ENCODE results near the gene WFIKKN1. TPM values are rescaled to one million over a fixed set of nuclear protein-coding genes. Genes with fewer than 3 reads are reported as not detected.
A peak's percentile ranks its signal among the peaks of the same experiment; 100 is the strongest.

Gene WFIKKN1
- total RNA-seq (2014; rRNA removed; shearing (Covaris generic); ENCODE audit: low replicate concordance) = 0.22 TPM in 1 of 2 replicates, not detected in the other

DNA sequence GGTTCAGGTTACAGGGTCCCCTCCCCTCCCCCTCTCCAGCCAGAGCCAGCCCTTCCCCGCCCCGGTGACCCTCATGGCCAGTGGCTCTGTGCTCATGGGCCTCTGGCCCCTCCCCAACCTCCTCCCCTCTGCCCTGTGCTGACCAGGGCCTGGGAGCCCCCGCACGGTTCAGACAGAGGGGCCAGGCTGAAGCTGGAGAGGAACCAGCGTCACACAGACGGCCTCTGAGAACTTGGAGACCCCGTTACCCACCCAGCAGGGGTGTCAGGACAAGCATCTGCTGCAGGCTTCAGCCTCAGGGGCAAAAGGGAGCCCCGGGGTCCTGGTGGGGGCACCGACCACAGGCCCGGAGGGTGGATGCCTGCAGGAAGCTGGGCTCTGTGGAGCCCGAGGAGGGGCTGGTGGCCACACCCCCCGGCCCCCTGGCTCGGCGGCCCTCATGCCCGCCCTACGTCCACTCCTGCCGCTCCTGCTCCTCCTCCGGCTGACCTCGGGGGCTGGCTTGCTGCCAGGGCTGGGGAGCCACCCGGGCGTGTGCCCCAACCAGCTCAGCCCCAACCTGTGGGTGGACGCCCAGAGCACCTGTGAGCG lies at the start of gene WFIKKN1:
Gene WFIKKN1, plus strand, starts transcription at position 171 of the 591 bp plus-strand sequence. Its CDS starts 269 bp downstream, at position 440.
- no peak for DNase-seq
- no peak within 1 kb of the TSS for H2AFZ ChIP-seq (ENCODE audit: low read length)
- H3K27me3 ChIP-seq (ENCODE audit: low read length) = no peaks in the 10 kb centered on the region
- no peaks in the 10 kb centered on the region for H3K9me2 ChIP-seq (replicated peaks; ENCODE audit: insufficient read depth, low read length)
- H3K36me3 ChIP-seq (ENCODE audit: insufficient read depth, low read length) = 0 out of 2 replicates have a peak, but pooled peaks cover 4% of the 10 kb centered on the region
- peaks cover 7% of the 10 kb centered on the region; the same call in 1 of the 2 replicates for H4K20me1 ChIP-seq (ENCODE audit: insufficient read depth, low read depth, low read length)
- H3K79me2 ChIP-seq (ENCODE audit: low read length) = peaks cover 19% of the 10 kb centered on the region
- no peak within 1 kb of the TSS for H3K4me2 ChIP-seq (ENCODE audit: low read depth, low read length, poor library complexity, severe bottlenecking)
- H3K9ac ChIP-seq (ENCODE audit: low read length) = no peak within 1 kb of the TSS
- H3K27ac ChIP-seq (ENCODE audit: low read length) = no peak within 1 kb of the TSS
- no peak within 1 kb of the TSS for H3K4me3 ChIP-seq (ENCODE audit: low read length)
- H3K9me3 ChIP-seq (ENCODE audit: low read length) = no peaks in the 10 kb centered on the region
- H3K4me1 ChIP-seq (ENCODE audit: low read length) = peaks cover 14% of the 10 kb centered on the region

- no peak overlapping the region for H2AFZ ChIP-seq (ENCODE audit: low read length)
Observed at GRCh38 chr16:582218-582613, 48.6 kb upstream of the WFIKKN1 start.

DNA sequence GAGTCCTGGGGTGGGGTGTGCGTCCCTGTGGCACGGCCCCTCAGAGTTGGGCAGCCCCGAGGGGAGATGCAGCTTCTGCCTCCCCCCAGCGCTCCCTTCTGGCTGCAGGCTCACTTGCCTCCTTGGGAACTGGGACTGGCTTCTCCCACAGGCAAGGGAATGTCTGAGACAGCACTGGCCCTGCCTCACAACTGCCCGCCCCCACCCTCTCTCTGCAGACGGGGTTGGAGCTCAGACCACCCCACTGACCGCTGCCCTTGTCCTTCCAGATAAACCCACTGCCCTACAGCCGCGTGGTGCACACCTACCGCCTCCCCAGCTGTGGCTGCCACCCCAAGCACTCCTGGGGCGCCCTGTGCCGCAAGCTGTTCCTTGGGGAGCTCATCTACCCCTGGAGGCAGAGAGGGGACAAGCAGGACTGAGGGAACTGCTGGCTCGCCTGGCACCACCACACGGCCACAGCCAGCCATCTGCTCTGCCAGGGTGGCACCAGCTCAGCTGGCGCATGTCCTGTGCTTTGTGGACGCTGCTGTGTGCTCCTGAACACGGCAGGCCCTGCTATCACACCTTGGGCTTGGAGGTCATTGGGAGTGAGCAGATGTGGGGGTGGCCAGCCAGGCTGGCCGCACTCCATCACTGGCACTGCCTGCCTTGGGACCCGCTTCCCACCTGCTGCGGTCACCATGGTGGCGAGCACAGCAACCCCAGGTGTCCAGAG lies 48.0 kb upstream of the WFIKKN1 start:
- H3K27me3 ChIP-seq (ENCODE audit: low read length) = no peaks in the 10 kb centered on the region
- DNase-seq = no peak
- no peak overlapping the region for H3K4me2 ChIP-seq (ENCODE audit: low read depth, low read length, poor library complexity, severe bottlenecking)
- H3K9me3 ChIP-seq (ENCODE audit: low read length) = no peaks in the 10 kb centered on the region
- peaks cover 6% of the 10 kb centered on the region; the same call in 1 of the 2 replicates for H4K20me1 ChIP-seq (ENCODE audit: insufficient read depth, low read depth, low read length)
- H3K9me2 ChIP-seq (replicated peaks; ENCODE audit: insufficient read depth, low read length) = no peaks in the 10 kb centered on the region
- H3K4me3 ChIP-seq (ENCODE audit: low read length) = no peak overlapping the region
- H3K9ac ChIP-seq (ENCODE audit: low read length) = no peak overlapping the region
- H3K27ac ChIP-seq (ENCODE audit: low read length) = no peak overlapping the region
- no peaks in the 10 kb centered on the region for H3K79me2 ChIP-seq (ENCODE audit: low read length)
- no peak overlapping the region for H2AFZ ChIP-seq (ENCODE audit: low read length)
- peaks cover 29% of the 10 kb centered on the region for H3K4me1 ChIP-seq (ENCODE audit: low read length)
- H3K36me3 ChIP-seq (ENCODE audit: insufficient read depth, low read length) = no peaks in the 10 kb centered on the region

More at GRCh38 chr16:582218-582613, 48.6 kb upstream of the WFIKKN1 start:
- peaks cover 6% of the 10 kb centered on the region; the same call in 1 of the 2 replicates for H4K20me1 ChIP-seq (ENCODE audit: insufficient read depth, low read depth, low read length)
- H3K9ac ChIP-seq (ENCODE audit: low read length) = no peak overlapping the region
- no peaks in the 10 kb centered on the region for H3K9me3 ChIP-seq (ENCODE audit: low read length)
- H3K27me3 ChIP-seq (ENCODE audit: low read length) = no peaks in the 10 kb centered on the region
- DNase-seq = no peak
- H3K27ac ChIP-seq (ENCODE audit: low read length) = no peak overlapping the region
- H3K36me3 ChIP-seq (ENCODE audit: insufficient read depth, low read length) = no peaks in the 10 kb centered on the region
- H3K9me2 ChIP-seq (replicated peaks; ENCODE audit: insufficient read depth, low read length) = no peaks in the 10 kb centered on the region
- H3K4me1 ChIP-seq (ENCODE audit: low read length) = peaks cover 25% of the 10 kb centered on the region
- H3K4me3 ChIP-seq (ENCODE audit: low read length) = no peak overlapping the region
- H3K4me2 ChIP-seq (ENCODE audit: low read depth, low read length, poor library complexity, severe bottlenecking) = no peak overlapping the region
- H3K79me2 ChIP-seq (ENCODE audit: low read length) = no peaks in the 10 kb centered on the region

GRCh38 chr16:583470-583814 lies 47.3 kb upstream of the WFIKKN1 start:
- no peak overlapping the region for H3K27ac ChIP-seq (ENCODE audit: low read length)
- no peak overlapping the region for H3K9ac ChIP-seq (ENCODE audit: low read length)
- peaks cover 6% of the 10 kb centered on the region; the same call in 1 of the 2 replicates for H3K79me2 ChIP-seq (ENCODE audit: low read length)
- no peaks in the 10 kb centered on the region for H3K27me3 ChIP-seq (ENCODE audit: low read length)
- peaks cover 27% of the 10 kb centered on the region for H3K4me1 ChIP-seq (ENCODE audit: low read length)
- H3K4me3 ChIP-seq (ENCODE audit: low read length) = no peak overlapping the region
- H3K9me3 ChIP-seq (ENCODE audit: low read length) = no peaks in the 10 kb centered on the region
- H4K20me1 ChIP-seq (ENCODE audit: insufficient read depth, low read depth, low read length) = peaks cover 6% of the 10 kb centered on the region; the same call in 1 of the 2 replicates
- H3K4me2 ChIP-seq (ENCODE audit: low read depth, low read length, poor library complexity, severe bottlenecking) = no peak overlapping the region
- peak; percentile 64 for DNase-seq
- H2AFZ ChIP-seq (ENCODE audit: low read length) = no peak overlapping the region
- no peaks in the 10 kb centered on the region for H3K36me3 ChIP-seq (ENCODE audit: insufficient read depth, low read length)
- no peaks in the 10 kb centered on the region for H3K9me2 ChIP-seq (replicated peaks; ENCODE audit: insufficient read depth, low read length)

- Histone ChIP-seq H3K27ac (ENCODE audit: low read length) (no peak overlapping the region), H3K36me3 (ENCODE audit: insufficient read depth, low read length) (no peaks in the 10 kb centered on the region), H3K4me1 (ENCODE audit: low read length) (peaks cover 24% of the 10 kb centered on the region), H3K27me3 (ENCODE audit: low read length) (no peaks in the 10 kb centered on the region), H2AFZ (ENCODE audit: low read length) (no peak overlapping the region), H3K4me2 (ENCODE audit: low read depth, low read length, poor library complexity, severe bottlenecking) (no peak overlapping the region), H3K4me3 (ENCODE audit: low read length) (no peak overlapping the region), H3K9ac (ENCODE audit: low read length) (no peak overlapping the region), H3K9me2 (replicated peaks; ENCODE audit: insufficient read depth, low read length) (no peaks in the 10 kb centered on the region), H3K79me2 (ENCODE audit: low read length) (peaks cover 6% of the 10 kb centered on the region; the same call in 1 of the 2 replicates), H3K9me3 (ENCODE audit: low read length) (no peaks in the 10 kb centered on the region), H4K20me1 (ENCODE audit: insufficient read depth, low read depth, low read length) (peaks cover 6% of the 10 kb centered on the region; the same call in 1 of the 2 replicates)
- DNase-seq = no peak
Observed at GRCh38 chr16:583815-584591, 46.8 kb upstream of the WFIKKN1 start.

DNA sequence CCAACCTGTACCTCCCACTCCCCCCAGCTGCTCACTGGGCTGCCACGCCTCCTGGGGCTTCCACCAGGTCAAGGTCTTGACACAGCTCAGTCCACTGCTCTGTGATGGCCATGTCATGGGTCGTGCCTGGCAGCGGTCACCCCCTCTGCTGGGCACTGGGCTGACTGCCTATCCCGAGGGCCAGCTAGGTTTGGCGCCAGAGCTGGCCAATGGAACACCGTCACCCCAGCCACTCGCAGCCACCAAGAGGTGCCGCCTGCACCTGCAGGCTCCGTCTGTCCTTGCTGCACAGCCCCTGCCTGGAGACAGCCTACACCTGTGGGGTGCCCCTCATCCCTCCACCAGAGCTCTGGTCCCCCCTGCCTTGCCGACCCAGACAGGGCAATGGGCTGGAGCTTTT lies 45.4 kb upstream of the WFIKKN1 start:
- Histone ChIP-seq H3K27ac (ENCODE audit: low read length) (no peak overlapping the region), H3K9me2 (replicated peaks; ENCODE audit: insufficient read depth, low read length) (no peaks in the 10 kb centered on the region)
- DNase-seq = peak; percentile 63

DNA sequence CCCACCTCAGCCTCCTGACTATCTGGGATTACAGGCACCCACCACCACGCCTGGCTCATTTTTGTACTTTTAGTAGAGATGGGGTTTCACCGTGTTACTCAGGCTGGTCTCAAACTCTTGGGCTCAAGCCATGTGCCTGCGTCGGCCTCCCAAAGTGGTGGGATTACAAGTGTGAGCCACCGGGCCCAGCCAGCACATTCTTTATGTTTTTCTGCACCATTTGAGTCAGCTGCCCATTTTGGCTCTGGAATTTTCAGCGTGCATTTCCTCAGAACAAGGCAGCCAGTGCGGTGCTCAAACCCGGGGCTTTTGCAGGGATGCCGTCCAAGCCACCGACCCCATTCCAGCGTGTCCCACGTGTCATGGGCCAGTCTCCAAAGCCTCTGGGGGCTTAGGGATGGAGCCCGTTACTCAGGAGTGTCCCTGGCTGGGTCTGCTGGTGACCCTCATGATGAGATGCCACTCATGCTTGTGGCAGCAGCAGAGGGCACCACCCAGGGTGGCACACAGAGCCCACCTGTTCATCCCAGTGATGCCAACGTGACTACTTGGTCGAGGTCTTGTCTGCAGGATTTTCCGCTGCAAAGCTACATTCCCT lies 44.6 kb upstream of the WFIKKN1 start:
- peaks cover 14% of the 10 kb centered on the region for H4K20me1 ChIP-seq (ENCODE audit: insufficient read depth, low read depth, low read length)
- DNase-seq = no peak
- H3K4me1 ChIP-seq (ENCODE audit: low read length) = peaks cover 32% of the 10 kb centered on the region
- H3K4me3 ChIP-seq (ENCODE audit: low read length) = no peak overlapping the region
- no peak overlapping the region for H3K27ac ChIP-seq (ENCODE audit: low read length)
- no peaks in the 10 kb centered on the region for H3K9me2 ChIP-seq (replicated peaks; ENCODE audit: insufficient read depth, low read length)
- no peaks in the 10 kb centered on the region for H3K36me3 ChIP-seq (ENCODE audit: insufficient read depth, low read length)
- peaks cover 6% of the 10 kb centered on the region; the same call in 1 of the 2 replicates for H3K79me2 ChIP-seq (ENCODE audit: low read length)
- H3K9me3 ChIP-seq (ENCODE audit: low read length) = no peaks in the 10 kb centered on the region
- no peak overlapping the region for H3K9ac ChIP-seq (ENCODE audit: low read length)
- no peak overlapping the region for H2AFZ ChIP-seq (ENCODE audit: low read length)
- H3K27me3 ChIP-seq (ENCODE audit: low read length) = no peaks in the 10 kb centered on the region
- H3K4me2 ChIP-seq (ENCODE audit: low read depth, low read length, poor library complexity, severe bottlenecking) = no peak overlapping the region

More for the DNA sequence above, 45.4 kb upstream of the WFIKKN1 start:
- Histone ChIP-seq H3K4me2 (ENCODE audit: low read depth, low read length, poor library complexity, severe bottlenecking) (no peak overlapping the region), H3K79me2 (ENCODE audit: low read length) (peaks cover 6% of the 10 kb centered on the region; the same call in 1 of the 2 replicates), H3K4me3 (ENCODE audit: low read length) (no peak overlapping the region), H4K20me1 (ENCODE audit: insufficient read depth, low read depth, low read length) (peaks cover 6% of the 10 kb centered on the region), H2AFZ (ENCODE audit: low read length) (no peak overlapping the region), H3K9ac (ENCODE audit: low read length) (no peak overlapping the region), H3K4me1 (ENCODE audit: low read length) (peaks cover 24% of the 10 kb centered on the region), H3K36me3 (ENCODE audit: insufficient read depth, low read length) (no peaks in the 10 kb centered on the region), H3K9me3 (ENCODE audit: low read length) (no peaks in the 10 kb centered on the region), H3K27me3 (ENCODE audit: low read length) (no peaks in the 10 kb centered on the region)

Measured in Karpas-422 (cell line).